B cell (primary cell): ENCODE results near the gene SPSB1. TPM values are rescaled to one million over a fixed set of nuclear protein-coding genes. Genes with fewer than 3 reads are reported as not detected.

Source experiments
- ATAC-seq: fragments of 200-7000 bp; cut with Tn5 transposase; one replicate; pipeline ENCODE4 v1.10.0; 2021; ENCODE audit warnings: low read depth, mild to moderate bottlenecking, moderate number of reproducible peaks, moderate library complexity
- CTCF ChIA-PET: fragments of 350-600 bp; sonication (Branson Sonifier 250); formaldehyde crosslinking; loops from one replicate; lab custom pipeline; 2021; ENCODE audit warnings: antibody characterized with exemption, inconsistent platforms; lab: Charles Lee
- POLR2A ChIA-PET: fragments of 350-600 bp; sonication (Branson Sonifier 250); formaldehyde crosslinking; loops from one replicate; lab custom pipeline; 2021; ENCODE audit warnings: antibody characterized with exemption; lab: Charles Lee
- DNase-seq: peaks from one replicate; pipeline ENCODE4 v3.0.0; 2013
- H2AFZ ChIP-seq: 2 replicates; pipeline ENCODE4 v1.6.1; 2012; ENCODE audit warnings: mild to moderate bottlenecking, low read depth, low read length; ENCODE audit not compliant: insufficient read depth, poor library complexity, severe bottlenecking
- H3K27ac ChIP-seq, 2 donors: 1 replicate in 1 of 2; 2 replicates in 1 of 2; pipeline ENCODE4 v1.5.1; 2012 to 2013; ENCODE audit warnings: low read length in 2 of 2, mild to moderate bottlenecking in 2 of 2, moderate library complexity in 1 of 2
- H3K27me3 ChIP-seq, 4 experiments: fragments of 200-600 bp in 1 of 4; sonication (generic) in 1 of 4; replicated peaks in 1 of 4; 1 replicate in 2 of 4; 2 replicates in 2 of 4; pipeline versions ENCODE4 v1.6.1 to v1.7.0; 2013 to 2016; ENCODE audit warnings: low read length in 3 of 4, mild to moderate bottlenecking in 2 of 4, mixed read lengths in 1 of 4, moderate library complexity in 1 of 4; ENCODE audit not compliant: insufficient read depth in 4 of 4, control insufficient read depth in 3 of 4; ENCODE audit errors: control extremely low read depth in 1 of 4
- H3K36me3 ChIP-seq, 2 experiments: replicated peaks in 1 of 2; 1 replicate in 1 of 2; 2 replicates in 1 of 2; pipeline versions ENCODE4 v1.6.1 to v1.7.1; 2013; ENCODE audit warnings: low read length in 1 of 2; ENCODE audit not compliant: insufficient read depth in 2 of 2, control insufficient read depth in 1 of 2; ENCODE audit errors: control extremely low read depth in 1 of 2, extremely low read depth in 1 of 2
- H3K4me1 ChIP-seq, 2 donors: fragments of 200-600 bp in 1 of 2; sonication (generic) in 1 of 2; 1 replicate in 1 of 2; 2 replicates in 1 of 2; pipeline versions ENCODE4 v1.5.1 to v1.6.1; 2013 to 2017; ENCODE audit warnings: low read length in 2 of 2; ENCODE audit not compliant: control insufficient read depth in 2 of 2, insufficient read depth in 2 of 2
- H3K4me2 ChIP-seq: replicated peaks from 2 replicates; pipeline ENCODE3; 2012; ENCODE audit warnings: mild to moderate bottlenecking, low read depth, low read length; ENCODE audit not compliant: poor library complexity, severe bottlenecking
- H3K4me3 ChIP-seq, 5 experiments: fragments of 200-600 bp in 1 of 5; sonication (generic) in 1 of 5; 1 replicate in 3 of 5; 2 replicates in 2 of 5; pipeline versions ENCODE4 v1.5.1 to v1.7.0; 2011 to 2016; ENCODE audit warnings: low read length in 4 of 5, mild to moderate bottlenecking in 4 of 5, low read depth in 2 of 5, control low read depth in 1 of 5, moderate library complexity in 1 of 5; ENCODE audit not compliant: insufficient read depth in 1 of 5; ENCODE audit errors: control extremely low read depth in 1 of 5, extremely low read depth in 1 of 5
- H3K79me2 ChIP-seq: fragments of 200-600 bp; sonication (generic); one replicate; pipeline ENCODE4 v1.6.0; 2016; ENCODE audit warnings: low read length; ENCODE audit not compliant: control insufficient read depth, insufficient read depth
- H3K9ac ChIP-seq: fragments of 200-600 bp; sonication (generic); 2 replicates; pipeline ENCODE4 v1.6.1; 2017; ENCODE audit warnings: mild to moderate bottlenecking, low read length, moderate library complexity
- H3K9me3 ChIP-seq, 3 donors: one replicate each; pipeline versions ENCODE4 v1.6.1 to v1.7.1; 2013; ENCODE audit warnings: low read length in 2 of 3; ENCODE audit not compliant: control insufficient read depth in 2 of 3, insufficient read depth in 1 of 3; ENCODE audit errors: control extremely low read depth in 1 of 3
- H4K20me1 ChIP-seq: 2 replicates; pipeline ENCODE4 v1.6.0; 2012; ENCODE audit warnings: mild to moderate bottlenecking, low read length; ENCODE audit not compliant: insufficient read depth, control insufficient read depth, poor library complexity, severe bottlenecking
- H3K27ac Mint-ChIP-seq: one replicate; pipeline ENCODE4 v1.8.0; 2021; ENCODE audit warnings: mixed read lengths
- H3K27me3 Mint-ChIP-seq: one replicate; pipeline ENCODE4 v1.8.0; 2021; ENCODE audit warnings: mixed read lengths
- H3K4me1 Mint-ChIP-seq: one replicate; pipeline ENCODE4 v1.8.0; 2021; ENCODE audit warnings: mixed read lengths
- H3K4me3 Mint-ChIP-seq: one replicate; pipeline ENCODE4 v1.8.0; 2021; ENCODE audit warnings: mixed read lengths
- H3K9me3 Mint-ChIP-seq: one replicate; pipeline ENCODE4 v1.8.0; 2022; ENCODE audit warnings: mixed read lengths; ENCODE audit not compliant: insufficient read depth
- CTCF ChIP-seq: fragments of 200-600 bp; IDR thresholded peaks from one replicate; pipeline ENCODE4 v1.8.0; 2022; ENCODE audit warnings: antibody characterized with exemption, mild to moderate bottlenecking
- EZH2 ChIP-seq: IDR thresholded peaks from 2 replicates; pipeline ENCODE4 v1.6.1; 2012; ENCODE audit warnings: borderline replicate concordance, low read depth, mild to moderate bottlenecking, moderate library complexity, low read length; ENCODE audit not compliant: insufficient read depth, poor library complexity, severe bottlenecking
- WGBS: methylation state at CpG from one replicate; pipeline ENCODE4 v1.1.5; 2013; ENCODE audit warnings: missing lambda C conversion rate; ENCODE audit not compliant: insufficient coverage; 5-methylcytosine and 5-hydroxymethylcytosine counted together
- intact Hi-C: fragments of 100-400 bp; cut with micrococcal nuclease; formaldehyde crosslinking; loops from one replicate; pipeline ENCODE4 v1.10.0; 2022
- polyA plus RNA-seq: library from polyadenylated mRNA; depleted of rRNA; stranded (reverse); fragments of >200 nt; gene quantifications from 2 replicates; pipeline ENCODE4 v1.2.3, GENCODE V29; 2012
- total RNA-seq, 2 donors: library from RNA; stranded (reverse); fragments of 120-200 nt in 1 of 2; gene quantifications; 1 replicate in 1 of 2; 2 replicates in 1 of 2; pipeline versions ENCODE4 v1.2.3 to v1.2.4, GENCODE V29; 2013 to 2022

The SPSB1 gene
- total and polyA plus RNA-seq, 2 donors (not counting 1 experiment from before 2014, with no cell fraction given) = 1.7 to 9.4 TPM

- H3K79me2 ChIP-seq = no peaks in the 10 kb centered on the region
- 100% methylated on average over 2 of the region's 4 CpGs for WGBS
- H3K4me3 ChIP-seq = no peak overlapping the region
- ATAC-seq (no peak), DNase-seq (no peak)
- Mint-ChIP-seq H3K9me3 (no peaks in the 10 kb centered on the region), H3K27ac (no peak overlapping the region), H3K27me3 (no peaks in the 10 kb centered on the region), H3K4me1 (peaks cover 3% of the 10 kb centered on the region), H3K4me3 (no peak overlapping the region)
- TF ChIP-seq CTCF (no peak), EZH2 (no peak)
- H2AFZ ChIP-seq = no peak overlapping the region
- no peak overlapping the region for H3K4me2 ChIP-seq
- H3K27ac ChIP-seq = no peak overlapping the region
- no peaks in the 10 kb centered on the region for H4K20me1 ChIP-seq
- H3K9me3 ChIP-seq = no peaks in the 10 kb centered on the region
- POLR2A ChIA-PET = no interaction called here
- CTCF ChIA-PET = interaction anchor here (1.5 kb wide), 1 partner anchor 27 kb away, joined by 3 read pairs; no protein-coding TSS in a partner anchor
- H3K9ac ChIP-seq = no peak overlapping the region
- H3K36me3 ChIP-seq = no peaks in the 10 kb centered on the region
- no peaks in the 10 kb centered on the region for H3K27me3 ChIP-seq
- H3K4me1 ChIP-seq = peaks cover 0 to 6% of the 10 kb centered on the region in 2 donors
- intact Hi-C loops = no loop called here
These were observed 80.9 kb downstream of the SPSB1 start for GRCh38 chr1:9373619-9374018.

- H3K4me3 ChIP-seq = no peak overlapping the region
- 87% methylated on average over 6 of the region's 7 CpGs for WGBS
- H3K4me2 ChIP-seq = no peak overlapping the region
- DNase-seq (no peak), ATAC-seq (no peak)
- no peak overlapping the region for H3K27ac ChIP-seq
- H3K4me1 Mint-ChIP-seq = peaks cover 1% of the 10 kb centered on the region
- no peaks in the 10 kb centered on the region for H3K27me3 Mint-ChIP-seq
- no peak overlapping the region for H3K9ac ChIP-seq
- no peaks in the 10 kb centered on the region for H4K20me1 ChIP-seq
- no peaks in the 10 kb centered on the region for H3K79me2 ChIP-seq
- no peaks in the 10 kb centered on the region for H3K9me3 ChIP-seq
- H3K4me1 ChIP-seq = peaks cover 0 to 2% of the 10 kb centered on the region in 2 donors
- no peak overlapping the region for H2AFZ ChIP-seq
- no peaks in the 10 kb centered on the region for H3K27me3 ChIP-seq
- no peaks in the 10 kb centered on the region for H3K9me3 Mint-ChIP-seq
- intact Hi-C loops = no loop called here
- CTCF ChIA-PET = interaction anchor here (1.5 kb wide), 1 partner anchor 25 kb away, joined by 3 read pairs; no protein-coding TSS in a partner anchor
- POLR2A ChIA-PET = no interaction called here
- H3K27ac Mint-ChIP-seq = no peak overlapping the region
- H3K4me3 Mint-ChIP-seq = no peak overlapping the region
- H3K36me3 ChIP-seq = no peaks in the 10 kb centered on the region
- TF ChIP-seq EZH2 = no peak
- no peak for TF ChIP-seq CTCF
These were observed 82.2 kb downstream of the SPSB1 start for GRCh38 chr1:9374748-9375341.
